ENCODE results near the gene RORC.
"Not testable (repeated sequence)": the region's sequence is repeated elsewhere in the genome, so short reads cannot be mapped to it uniquely, and the experiment has no call there.

Gene RORC

DNA sequence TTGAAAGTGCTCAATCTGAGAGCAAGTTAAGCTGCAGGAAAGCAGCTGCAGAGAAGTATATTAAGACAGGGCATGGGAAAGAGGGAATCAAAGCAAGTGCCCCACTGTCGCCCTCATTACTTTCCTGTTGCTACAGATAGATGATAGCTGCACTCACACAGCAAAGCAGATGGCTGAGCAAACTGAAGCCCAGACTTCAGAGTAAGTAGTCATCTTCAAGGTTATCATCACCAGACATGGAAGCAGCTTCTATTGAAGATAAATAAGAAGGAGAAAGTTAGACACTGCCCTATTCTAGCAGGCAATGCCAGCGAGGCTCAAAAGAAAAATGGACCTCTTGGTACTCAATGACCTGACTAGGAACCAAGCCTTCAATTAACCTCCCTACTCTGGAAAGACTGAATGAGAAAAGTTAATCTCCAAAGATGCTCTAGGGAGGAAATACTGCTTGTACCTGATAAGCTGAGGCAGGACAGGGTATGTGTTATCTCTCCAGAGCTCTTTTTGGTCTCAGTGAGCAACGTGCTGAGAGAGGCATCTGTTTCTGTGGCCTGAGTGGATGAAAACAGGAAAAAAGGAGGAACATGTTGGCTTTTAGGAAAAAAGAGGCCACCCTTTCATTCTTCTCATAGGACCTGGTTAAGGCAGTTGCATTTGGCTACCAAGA, 57.2 kb downstream of the RORC start:
- DNase-seq (ENCODE audit: low read depth): no peak

GRCh38 chr1:151773702-151774101, 57.9 kb downstream of the RORC start:
- DNase-seq (ENCODE audit: low read depth): no peak

DNA sequence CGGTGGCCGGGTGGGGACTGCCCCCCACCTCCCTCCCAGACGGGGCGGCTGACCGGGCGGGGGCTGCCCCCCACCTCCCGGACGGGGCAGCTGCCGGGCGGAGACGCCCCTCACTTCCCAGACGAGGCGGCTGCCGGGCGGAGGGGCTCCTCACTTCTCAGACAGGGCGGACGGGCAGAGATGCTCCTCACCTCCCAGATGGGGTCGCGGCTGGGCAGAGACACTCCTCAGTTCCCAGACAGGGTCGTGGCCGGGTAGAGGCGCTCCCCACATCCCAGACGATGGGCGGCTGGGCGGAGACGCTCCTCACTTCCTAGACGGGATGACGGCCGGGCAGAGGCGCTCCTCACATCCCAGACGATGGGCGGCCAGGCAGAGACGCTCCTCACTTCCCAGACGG, 62.3 kb downstream of the RORC start:
- DNase-seq (ENCODE audit: low read depth): not testable (repeated sequence)

DNA sequence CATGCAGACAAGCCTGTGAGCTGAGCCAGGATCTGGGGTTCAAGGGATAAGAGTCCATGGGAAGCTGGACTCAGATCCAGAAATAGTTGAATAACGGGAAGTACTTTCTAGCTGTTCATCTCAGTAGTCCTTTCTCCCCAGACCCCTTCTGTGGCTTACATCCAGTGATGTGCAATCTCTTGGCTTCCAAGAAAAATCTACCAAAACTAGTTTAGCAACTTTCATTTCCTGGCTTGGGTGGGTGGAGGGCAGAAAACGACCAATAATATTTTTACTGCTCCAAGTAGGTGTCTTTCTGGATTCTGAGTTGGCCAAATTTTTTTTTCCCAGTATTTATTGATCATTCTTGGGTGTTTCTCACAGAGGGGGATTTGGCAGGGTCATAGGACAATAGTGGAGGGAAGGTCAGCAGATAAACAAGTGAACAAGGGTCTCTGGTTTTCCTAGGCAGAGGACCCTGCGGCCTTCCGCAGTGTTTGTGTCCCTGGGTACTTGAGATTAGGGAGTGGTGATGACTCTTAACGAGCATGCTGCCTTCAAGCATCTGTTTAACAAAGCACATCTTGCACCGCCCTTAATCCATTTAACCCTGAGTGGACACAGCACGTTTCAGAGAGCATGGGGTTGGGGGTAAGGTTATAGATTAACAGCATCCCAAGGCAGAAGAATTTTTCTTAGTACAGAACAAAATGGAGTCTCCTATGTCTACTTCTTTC, 63.1 kb downstream of the RORC start:
- DNase-seq (ENCODE audit: low read depth): not testable (repeated sequence)

GRCh38 chr1:151763990-151764389, 67.6 kb downstream of the RORC start:
- no peak for DNase-seq (ENCODE audit: low read depth)

GRCh38 chr1:151762941-151763921, 68.4 kb downstream of the RORC start, which contains the start of gene MRPL9:
Gene MRPL9 (minus strand): TSS chr1:151763496. CDS start chr1:151763479, 17 bp downstream.
- peak; percentile 73 for DNase-seq (ENCODE audit: low read depth)

DNA sequence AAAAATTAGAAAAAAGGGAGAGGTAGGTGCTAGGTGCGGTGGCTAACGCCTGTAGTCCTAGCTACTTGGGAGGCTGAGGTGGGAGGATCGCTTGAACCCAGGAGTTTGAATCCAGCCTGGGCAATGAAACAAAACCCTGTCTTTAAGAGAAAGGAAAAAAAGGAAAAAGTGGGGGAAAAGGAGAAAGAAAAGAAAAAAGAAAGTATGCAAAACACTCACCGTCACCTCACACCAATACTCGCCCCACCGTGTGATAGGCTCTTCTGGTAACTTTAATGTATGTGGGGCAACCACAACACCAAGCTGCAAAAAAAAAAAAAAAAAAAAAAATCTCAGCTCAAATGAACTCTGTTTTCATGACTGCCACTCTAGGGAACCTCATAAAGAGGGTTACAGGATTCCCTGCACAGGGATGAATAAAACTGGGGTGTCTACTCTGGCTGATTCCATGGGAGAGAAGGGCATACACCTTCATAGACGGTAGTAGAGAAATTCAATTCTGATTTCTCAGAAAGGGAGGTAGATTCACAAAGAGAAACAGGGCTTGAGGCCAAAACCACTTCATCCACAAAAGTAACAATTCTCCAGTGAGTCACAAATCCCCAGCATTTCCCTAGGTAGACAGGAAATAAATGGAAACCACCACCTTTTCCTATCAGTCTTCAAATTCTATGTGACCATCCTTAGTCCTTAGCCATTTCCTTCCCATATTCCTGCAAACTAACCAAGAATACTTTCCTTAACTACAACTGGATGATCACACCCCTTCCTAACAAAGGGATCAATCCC, 70.8 kb downstream of the RORC start:
- DNase-seq (ENCODE audit: low read depth): no peak

GRCh38 chr1:151759241-151759640, 72.4 kb downstream of the RORC start:
- no peak for DNase-seq (ENCODE audit: low read depth)

- DNase-seq (ENCODE audit: low read depth): no peak
These were observed 75.3 kb downstream of the RORC start for GRCh38 chr1:151756291-151756690.

Measured in stimulated activated CD8-positive, alpha-beta memory T cell treated with anti-CD3 and anti-CD28 coated beads, Interleukin-7, amount 100 ng/mL, for 24 hours (primary cell).